Lower leg skin (tissue), 3 donors: ENCODE measurements around the gene ID2.

Experiments
- CTCF ChIP-seq, 3 donors: fragments of 450-650 bp; IDR thresholded peaks; one replicate each; pipeline ENCODE4 v1.5.1; 2016; ENCODE audit warnings: antibody characterized with exemption in 3 of 3, mild to moderate bottlenecking in 3 of 3, moderate library complexity in 2 of 3
- POLR2A ChIP-seq, 2 donors: fragments of 450-650 bp; IDR thresholded peaks; one replicate each; pipeline ENCODE4 v1.6.1; 2016 to 2017; ENCODE audit warnings: antibody characterized with exemption in 2 of 2, mild to moderate bottlenecking in 1 of 2, moderate library complexity in 1 of 2

- TF ChIP-seq CTCF (IDR thresholded peaks at IDR 0.05) = no peak
- TF ChIP-seq POLR2A (IDR thresholded peaks at IDR 0.05) = no peak
Observed at GRCh38 chr2:8699839-8700238, 18.0 kb downstream of the ID2 start.
